Measurements from ENCODE around the gene PSKH1.
"Not testable (repeated sequence)": the region's sequence is repeated elsewhere in the genome, so short reads cannot be mapped to it uniquely, and the experiment has no call there.

PSKH1 gene

DNA sequence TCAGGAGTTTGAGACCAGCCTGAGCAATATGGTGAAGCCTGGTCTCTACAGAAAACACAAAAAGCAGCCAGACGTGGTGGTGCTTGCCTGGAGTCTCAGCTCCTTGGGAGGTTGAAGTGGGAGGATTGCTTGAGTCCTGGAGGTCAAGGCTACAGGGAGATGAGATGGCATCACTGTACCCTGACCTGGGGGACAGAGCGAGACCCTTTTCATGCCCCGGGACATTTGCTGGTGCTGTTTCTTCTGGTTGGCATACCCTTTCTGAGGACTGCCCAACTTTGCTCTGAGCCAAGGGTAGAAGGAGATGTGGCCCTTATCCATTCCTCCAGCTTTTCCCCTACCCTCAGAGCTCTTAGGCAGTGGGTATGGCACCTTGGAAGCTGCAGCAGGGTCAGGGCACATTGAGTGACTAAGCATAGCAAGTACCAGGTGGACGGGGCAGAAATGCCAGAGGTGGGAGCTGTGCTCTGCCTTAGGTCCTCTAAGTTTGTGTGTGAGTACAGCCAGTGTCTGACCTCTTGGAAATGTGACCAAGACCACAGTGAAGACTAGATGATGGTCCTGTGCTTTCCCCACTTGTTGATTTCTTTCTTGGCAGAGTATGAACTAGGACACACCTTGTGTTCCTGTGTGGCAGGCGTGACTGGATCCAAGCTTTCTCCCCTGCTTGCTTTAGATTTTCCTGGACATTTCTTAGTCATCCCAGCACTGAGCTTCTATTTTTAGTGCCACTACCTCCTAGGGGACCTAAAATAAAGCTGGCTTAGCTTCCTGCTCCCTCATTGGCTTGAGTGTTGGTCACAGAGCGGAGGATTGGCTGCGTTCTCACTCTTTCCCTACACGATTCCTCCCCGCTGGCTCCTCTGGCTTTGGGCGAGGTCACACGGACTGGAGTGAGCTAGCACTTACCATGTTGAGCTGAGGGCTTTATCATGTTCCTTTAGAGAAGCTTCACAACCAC, 30.2 kb upstream of the PSKH1 start:
- H3K4me3 ChIP-seq, result no peak overlapping the region
- H3K27ac ChIP-seq, result no peak overlapping the region
- peaks cover 7% of the 10 kb centered on the region; the same call in 1 of the 2 replicates for H3K36me3 ChIP-seq (ENCODE audit: insufficient read depth, low read length)
- H3K9ac ChIP-seq (ENCODE audit: insufficient read length), result no peak overlapping the region
- DNase-seq (ENCODE audit: low read depth, low spot score), result no peak
- H3K9me3 ChIP-seq (ENCODE audit: low read depth, low read length), result no peaks in the 10 kb centered on the region
- no peak for TF ChIP-seq POLR2AphosphoS5 (IDR thresholded peaks at IDR 0.05; ENCODE audit: borderline replicate concordance, low read depth, low read length)
- no peak for TF ChIP-seq EZH2 (IDR thresholded peaks at IDR 0.05)
- no peak for TF ChIP-seq FOXP2 (optimal IDR thresholded peaks at IDR 0.05; ENCODE audit: control extremely low read depth, extremely low read length, insufficient read depth)

DNA sequence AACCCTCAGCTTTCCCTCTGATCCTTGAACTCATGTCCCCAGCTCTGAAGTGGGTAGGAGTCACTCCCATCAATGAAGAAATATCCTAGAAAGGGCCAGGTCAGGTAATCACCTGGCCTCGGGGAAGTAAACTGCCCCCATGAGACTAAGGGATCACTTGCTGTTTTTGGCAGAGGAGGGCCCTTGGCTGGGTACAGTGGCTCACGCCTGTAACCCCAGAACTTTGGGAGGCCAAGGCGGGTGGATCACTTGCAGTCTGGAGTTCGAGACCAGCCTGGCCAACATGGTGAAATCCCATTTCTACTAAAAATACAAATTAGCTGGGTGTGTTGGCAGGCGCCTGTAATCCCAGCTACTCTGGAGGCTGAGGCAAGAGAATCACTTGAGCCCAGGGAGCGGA, 29.0 kb upstream of the PSKH1 start:
- not testable (repeated sequence) for H3K9ac ChIP-seq (ENCODE audit: insufficient read length); DNase-seq (ENCODE audit: low read depth, low spot score); H3K4me3 ChIP-seq; H3K9me3 ChIP-seq (ENCODE audit: low read depth, low read length); H3K27ac ChIP-seq
- H3K36me3 ChIP-seq (ENCODE audit: insufficient read depth, low read length), result peaks cover 12% of the 10 kb centered on the region; the same call in 1 of the 2 replicates

DNA sequence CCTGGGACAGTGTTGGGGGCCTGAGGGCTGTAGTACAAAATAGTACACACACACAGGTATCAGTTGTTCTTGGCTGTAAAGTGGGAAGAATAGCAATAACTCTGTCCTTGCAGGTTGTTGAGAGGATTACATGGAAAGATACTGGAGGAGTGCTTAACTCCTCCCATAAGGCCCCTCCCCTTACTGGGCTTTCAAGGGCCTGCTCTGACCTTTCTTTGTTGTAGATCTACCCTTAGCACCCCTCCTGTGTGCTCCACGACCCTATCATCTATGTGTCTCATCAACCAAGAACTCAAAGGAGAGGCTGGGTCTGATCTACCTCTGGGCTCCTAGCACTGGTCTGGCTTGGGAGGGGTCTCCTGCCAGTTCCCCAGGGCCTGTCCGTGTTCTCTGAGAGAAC, 28.5 kb upstream of the PSKH1 start:
- Histone ChIP-seq H3K9ac (ENCODE audit: insufficient read length) (no peak overlapping the region), H3K9me3 (ENCODE audit: low read depth, low read length) (no peaks in the 10 kb centered on the region), H3K27ac (no peak overlapping the region), H3K36me3 (ENCODE audit: insufficient read depth, low read length) (peaks cover 12% of the 10 kb centered on the region; the same call in 1 of the 2 replicates), H3K4me3 (no peak overlapping the region)
- DNase-seq (ENCODE audit: low read depth, low spot score), result no peak
- no peak for TF ChIP-seq FOXP2 (optimal IDR thresholded peaks at IDR 0.05; ENCODE audit: control extremely low read depth, extremely low read length, insufficient read depth)
- TF ChIP-seq EZH2 (IDR thresholded peaks at IDR 0.05), result no peak
- TF ChIP-seq POLR2AphosphoS5 (IDR thresholded peaks at IDR 0.05; ENCODE audit: borderline replicate concordance, low read depth, low read length), result no peak

DNA sequence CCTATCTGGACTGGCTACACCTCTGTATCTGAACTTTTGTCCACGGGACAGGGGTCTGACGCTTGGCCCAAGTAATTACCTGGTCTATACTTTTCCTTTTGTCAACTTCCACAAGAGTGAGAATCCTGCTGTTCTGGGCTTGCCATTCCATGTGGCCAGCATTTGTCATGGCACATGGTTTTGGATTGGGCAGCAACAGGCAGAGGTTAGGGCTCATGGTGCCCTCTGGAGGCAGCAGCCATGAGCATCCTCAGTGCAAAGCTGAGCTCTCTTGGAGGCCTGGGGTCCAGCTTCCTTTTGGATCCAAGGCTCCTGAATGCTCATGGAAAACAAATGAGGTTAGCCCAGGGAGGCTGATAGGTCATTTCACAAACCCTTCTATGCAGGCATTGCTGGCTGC, 27.7 kb upstream of the PSKH1 start:
- Histone ChIP-seq H3K4me3 (no peak overlapping the region), H3K36me3 (ENCODE audit: insufficient read depth, low read length) (peaks cover 14% of the 10 kb centered on the region; the same call in 1 of the 2 replicates), H3K9me3 (ENCODE audit: low read depth, low read length) (no peaks in the 10 kb centered on the region), H3K27ac (no peak overlapping the region), H3K9ac (ENCODE audit: insufficient read length) (no peak overlapping the region)
- TF ChIP-seq POLR2AphosphoS5 (IDR thresholded peaks at IDR 0.05; ENCODE audit: borderline replicate concordance, low read depth, low read length) (no peak), FOXP2 (optimal IDR thresholded peaks at IDR 0.05; ENCODE audit: control extremely low read depth, extremely low read length, insufficient read depth) (no peak), EZH2 (IDR thresholded peaks at IDR 0.05) (no peak)
- no peak for DNase-seq (ENCODE audit: low read depth, low spot score)

DNA sequence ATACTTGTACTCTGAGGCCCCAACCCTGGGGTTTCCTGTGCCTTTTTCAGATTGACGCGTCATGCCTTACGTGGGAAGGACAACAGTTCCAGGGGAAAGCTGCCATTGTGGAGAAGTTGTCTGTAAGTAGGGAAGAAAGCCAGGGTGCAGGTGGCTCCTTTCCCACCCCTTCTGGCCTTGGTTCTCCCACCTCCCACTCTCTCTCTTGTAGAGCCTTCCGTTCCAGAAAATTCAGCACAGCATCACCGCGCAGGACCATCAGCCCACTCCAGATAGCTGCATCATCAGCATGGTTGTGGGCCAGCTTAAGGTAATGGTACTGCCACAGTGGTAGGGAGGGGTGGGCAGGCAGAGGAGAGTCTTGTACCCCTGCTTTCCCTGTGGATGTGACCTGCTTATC, 24.8 kb upstream of the PSKH1 start:
- Histone ChIP-seq H3K9me3 (ENCODE audit: low read depth, low read length) (no peaks in the 10 kb centered on the region), H3K9ac (ENCODE audit: insufficient read length) (no peak overlapping the region), H3K27ac (no peak overlapping the region), H3K4me3 (no peak overlapping the region), H3K36me3 (ENCODE audit: insufficient read depth, low read length) (peaks cover 14% of the 10 kb centered on the region; the same call in 1 of the 2 replicates)
- DNase-seq (ENCODE audit: low read depth, low spot score), result no peak
- TF ChIP-seq FOXP2 (optimal IDR thresholded peaks at IDR 0.05; ENCODE audit: control extremely low read depth, extremely low read length, insufficient read depth), result no peak
- no peak for TF ChIP-seq EZH2 (IDR thresholded peaks at IDR 0.05)
- TF ChIP-seq POLR2AphosphoS5 (IDR thresholded peaks at IDR 0.05; ENCODE audit: borderline replicate concordance, low read depth, low read length), result no peak

DNA sequence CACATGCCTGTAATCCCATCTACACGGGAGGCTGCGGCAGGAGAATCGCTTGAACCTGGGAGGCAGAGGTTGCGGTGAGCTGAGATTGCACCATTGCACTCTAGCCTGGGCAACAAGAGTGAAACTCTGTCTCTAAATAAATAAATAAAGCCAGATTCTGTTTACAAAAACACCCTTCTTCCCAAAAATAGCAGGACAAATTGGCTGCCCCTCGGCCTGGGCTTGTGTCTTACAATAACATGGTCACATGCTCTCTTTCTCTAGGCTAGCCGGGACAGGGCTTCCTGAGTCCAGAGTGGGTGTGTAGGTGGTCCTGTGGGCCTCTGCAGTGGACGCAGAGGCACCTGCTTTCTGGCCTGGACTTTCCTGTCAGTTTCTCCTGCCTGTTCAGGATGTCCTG, 23.4 kb upstream of the PSKH1 start:
- H3K36me3 ChIP-seq (ENCODE audit: insufficient read depth, low read length), result peaks cover 14% of the 10 kb centered on the region; the same call in 1 of the 2 replicates
- TF ChIP-seq EZH2 (IDR thresholded peaks at IDR 0.05) (no peak), POLR2AphosphoS5 (IDR thresholded peaks at IDR 0.05; ENCODE audit: borderline replicate concordance, low read depth, low read length) (no peak), FOXP2 (optimal IDR thresholded peaks at IDR 0.05; ENCODE audit: control extremely low read depth, extremely low read length, insufficient read depth) (no peak)

DNA sequence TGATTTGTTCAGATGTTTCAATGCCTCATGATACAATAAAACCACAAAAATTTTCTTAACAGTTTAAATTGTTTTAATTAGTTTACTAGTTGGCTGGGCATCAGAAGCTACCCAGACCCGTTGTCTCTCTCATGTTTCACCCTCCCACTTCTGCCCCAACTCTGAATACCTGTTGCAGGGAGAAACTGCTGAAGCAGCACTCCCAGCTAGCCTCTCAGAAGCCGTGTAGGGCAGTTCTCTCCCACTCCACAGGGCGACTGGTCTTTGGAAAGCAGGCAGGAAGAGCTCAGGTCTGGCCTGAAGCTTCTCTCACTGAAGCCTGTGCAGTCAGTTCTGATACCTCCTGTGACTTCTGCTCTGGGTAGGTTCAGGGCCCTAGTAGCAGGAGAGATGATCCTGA, 21.8 kb upstream of the PSKH1 start:
- Histone ChIP-seq H3K36me3 (ENCODE audit: insufficient read depth, low read length) (peaks cover 7% of the 10 kb centered on the region; the same call in 1 of the 2 replicates), H3K9ac (ENCODE audit: insufficient read length) (no peak overlapping the region), H3K9me3 (ENCODE audit: low read depth, low read length) (no peaks in the 10 kb centered on the region), H3K4me3 (no peak overlapping the region), H3K27ac (no peak overlapping the region)
- no peak for DNase-seq (ENCODE audit: low read depth, low spot score)
- TF ChIP-seq FOXP2 (optimal IDR thresholded peaks at IDR 0.05; ENCODE audit: control extremely low read depth, extremely low read length, insufficient read depth) (no peak), EZH2 (IDR thresholded peaks at IDR 0.05) (no peak), POLR2AphosphoS5 (IDR thresholded peaks at IDR 0.05; ENCODE audit: borderline replicate concordance, low read depth, low read length) (no peak)

More for the DNA sequence above, 23.4 kb upstream of the PSKH1 start:
- H3K9me3 ChIP-seq (ENCODE audit: low read depth, low read length), result no peaks in the 10 kb centered on the region
- no peak overlapping the region for H3K9ac ChIP-seq (ENCODE audit: insufficient read length)
- H3K4me3 ChIP-seq, result no peak overlapping the region
- no peak for DNase-seq (ENCODE audit: low read depth, low spot score)
- H3K27ac ChIP-seq, result no peak overlapping the region

DNA sequence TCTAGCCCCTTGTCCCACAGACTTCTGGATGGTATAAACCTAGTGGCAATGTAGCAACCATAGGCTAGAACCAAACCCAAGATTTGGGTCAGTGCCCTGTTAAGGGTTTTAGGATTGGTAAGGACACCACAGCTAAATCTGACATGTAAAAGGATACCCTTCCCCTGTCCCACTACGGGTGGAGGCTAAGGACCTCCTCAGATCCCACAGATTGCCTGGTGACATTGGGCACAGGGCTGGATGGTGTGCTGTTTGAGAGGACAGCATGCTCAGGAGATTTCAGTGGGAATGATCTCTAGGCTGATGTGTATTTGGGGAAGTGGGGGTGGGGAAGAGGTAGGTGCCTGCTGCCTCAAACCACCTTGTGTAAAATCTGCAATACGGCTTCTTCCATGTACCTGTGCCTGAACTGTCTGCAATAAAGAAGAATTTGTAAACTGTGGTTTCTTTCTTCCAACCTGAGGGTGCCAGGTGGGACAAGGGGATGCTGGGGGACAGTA, 20.9 kb upstream of the PSKH1 start:
- peaks cover 7% of the 10 kb centered on the region; the same call in 1 of the 2 replicates for H3K36me3 ChIP-seq (ENCODE audit: insufficient read depth, low read length)
- no peaks in the 10 kb centered on the region for H3K9me3 ChIP-seq (ENCODE audit: low read depth, low read length)
- no peak overlapping the region for H3K27ac ChIP-seq
- no peak overlapping the region; the same call in 1 of the 2 replicates for H3K4me3 ChIP-seq
- no peak overlapping the region for H3K9ac ChIP-seq (ENCODE audit: insufficient read length)
- no peak for DNase-seq (ENCODE audit: low read depth, low spot score)
- TF ChIP-seq EZH2 (IDR thresholded peaks at IDR 0.05), result no peak
- no peak for TF ChIP-seq FOXP2 (optimal IDR thresholded peaks at IDR 0.05; ENCODE audit: control extremely low read depth, extremely low read length, insufficient read depth)
- TF ChIP-seq POLR2AphosphoS5 (IDR thresholded peaks at IDR 0.05; ENCODE audit: borderline replicate concordance, low read depth, low read length), result no peak
